ENCODE measurements around the gene PAX8.

PAX8 gene

DNA sequence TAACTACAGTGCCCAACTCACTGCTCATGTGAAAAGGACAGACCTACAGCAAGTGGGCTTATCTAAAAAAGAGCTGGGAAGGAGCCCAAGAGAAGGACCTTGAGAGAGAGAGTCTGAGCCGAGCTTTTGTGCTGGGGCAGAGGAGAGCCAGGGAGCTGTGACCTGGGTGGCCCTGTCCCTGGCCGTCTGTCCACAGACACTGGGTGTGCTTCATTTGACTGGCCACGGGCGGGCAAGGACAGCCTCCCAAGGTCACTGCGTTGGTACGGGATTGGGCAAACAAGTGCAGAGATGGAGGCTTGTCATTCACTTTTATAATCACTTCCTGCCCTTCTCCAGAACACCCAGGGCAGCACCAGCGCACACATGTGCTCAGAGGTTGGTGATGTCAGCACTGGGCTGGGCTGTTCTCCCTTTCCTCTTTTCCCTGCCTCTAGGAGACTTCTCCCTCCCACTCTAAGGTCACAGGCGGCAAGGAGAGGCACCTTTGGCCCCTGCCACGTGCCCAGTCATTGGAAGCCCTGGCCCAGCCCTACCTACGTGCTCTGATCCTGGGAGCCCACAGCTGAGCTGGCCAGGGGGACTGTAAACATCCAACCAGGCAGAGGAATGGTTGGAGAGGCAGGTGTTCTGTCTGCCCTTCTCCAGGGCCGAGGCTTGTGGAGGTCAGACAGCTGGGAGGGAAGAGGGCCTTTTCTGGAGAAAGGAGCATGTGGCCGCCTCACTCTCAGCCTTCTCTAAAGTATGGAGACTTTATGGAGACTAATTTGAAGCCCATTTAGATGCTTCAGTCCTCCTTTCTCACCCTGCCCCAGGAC lies 111.4 kb downstream of the PAX8 start:
- peak; percentile 9 for DNase-seq (ENCODE audit: low read depth)
- Histone ChIP-seq H3K27me3 (replicated peaks; ENCODE audit: control insufficient read depth, insufficient read depth, low read length) (no peaks in the 10 kb centered on the region), H3K36me3 (ENCODE audit: control insufficient read depth, insufficient read depth, low read length, severe bottlenecking) (no peaks in the 10 kb centered on the region), H3K4me1 (ENCODE audit: control insufficient read depth, insufficient read depth, low read length) (no peaks in the 10 kb centered on the region), H3K9ac (ENCODE audit: low read length) (no peak overlapping the region), H3K9me3 (ENCODE audit: control insufficient read depth, low read length) (no peaks in the 10 kb centered on the region), H3K4me3 (ENCODE audit: low read length) (no peak overlapping the region)

DNA sequence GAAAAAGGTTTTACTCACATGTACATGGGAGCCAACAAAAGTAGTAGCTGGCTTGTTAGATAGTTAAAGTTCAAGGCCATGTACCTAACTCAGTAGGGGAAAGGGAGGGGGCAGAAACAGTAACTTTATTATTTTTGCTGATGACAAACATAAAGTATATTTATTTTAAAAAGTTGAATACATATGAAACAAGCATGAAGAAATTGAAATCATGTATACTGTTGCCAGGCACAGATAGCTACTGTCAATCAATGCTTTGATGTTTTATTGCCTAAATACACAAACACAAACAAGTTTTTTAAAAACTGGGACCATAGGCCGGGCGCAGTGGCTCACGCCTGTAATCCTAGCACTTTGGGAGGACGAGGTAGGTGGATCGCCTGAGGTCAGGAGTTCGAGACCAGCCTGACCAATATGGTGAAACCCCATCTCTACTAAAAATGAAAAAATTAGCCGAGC lies 112.5 kb downstream of the PAX8 start:
- Histone ChIP-seq H3K27me3 (replicated peaks; ENCODE audit: control insufficient read depth, insufficient read depth, low read length) (no peaks in the 10 kb centered on the region), H3K9ac (ENCODE audit: low read length) (no peak overlapping the region), H3K4me3 (ENCODE audit: low read length) (no peak overlapping the region), H3K36me3 (ENCODE audit: control insufficient read depth, insufficient read depth, low read length, severe bottlenecking) (no peaks in the 10 kb centered on the region), H3K4me1 (ENCODE audit: control insufficient read depth, insufficient read depth, low read length) (no peaks in the 10 kb centered on the region), H3K9me3 (ENCODE audit: control insufficient read depth, low read length) (no peaks in the 10 kb centered on the region)
- no peak for DNase-seq (ENCODE audit: low read depth)
